Frontal cortex (tissue), 4 donors: ENCODE measurements around the gene TSNAXIP1. TPM values are rescaled to one million over a fixed set of nuclear protein-coding genes. Genes with fewer than 3 reads are reported as not detected.
A peak's percentile ranks its signal among the peaks of the same experiment; 100 is the strongest.

ENCODE experiments used
- DNase-seq, 2 donors: peaks; one replicate each; pipeline ENCODE4 v3.0.0; 2012; ENCODE audit warnings: low spot score in 2 of 2
- FAIRE-seq: peaks from 2 replicates; lab custom pipeline; 2012; peaks lifted over from hg19 to GRCh38; lab: Jason Lieb, UNC
- total RNA-seq: library from RNA; depleted of rRNA; stranded (reverse); fragments of >200 nt; gene quantifications from one replicate; pipeline ENCODE4 v1.2.3, GENCODE V29; 2014
- donor health status: control.
- donor health status: control.
- donor health status: control.

Gene TSNAXIP1
- 4.5 TPM for total RNA-seq

DNA sequence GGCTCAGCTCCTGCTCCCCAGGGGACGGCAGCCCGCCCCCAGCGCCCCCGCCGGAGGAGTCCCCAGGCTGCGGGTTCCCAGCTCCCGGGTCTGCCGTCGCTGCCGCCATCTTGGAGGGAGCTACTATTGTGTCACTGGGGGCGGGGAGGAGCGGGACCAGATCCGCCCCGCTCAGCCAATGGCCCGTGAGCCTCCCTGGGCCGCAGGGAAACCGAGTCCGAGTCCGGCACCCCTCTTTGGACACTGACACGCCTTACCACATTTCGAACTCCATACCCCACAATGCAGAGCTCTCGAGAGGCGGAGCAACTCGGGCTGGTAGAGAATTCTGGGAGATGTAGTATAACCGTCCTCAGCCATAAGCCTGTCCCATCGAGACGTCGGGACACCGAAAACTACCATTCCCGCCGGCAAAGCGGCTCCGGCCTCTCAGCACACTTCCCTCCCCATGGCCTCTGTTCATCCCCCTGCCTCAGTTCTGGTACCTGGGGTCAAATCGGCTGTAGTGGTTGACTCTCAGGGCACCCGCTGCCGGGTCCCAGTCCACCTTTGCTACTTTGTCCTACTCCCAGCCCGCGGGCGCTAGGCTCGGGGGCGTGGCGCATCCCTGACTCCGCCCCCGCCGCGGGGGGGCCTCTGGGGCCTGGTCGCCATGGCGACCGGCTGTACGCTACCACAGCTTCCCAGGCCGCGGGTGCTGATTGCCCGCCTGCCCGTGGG, at the start of gene TSNAXIP1, which contains the start of gene RANBP10:
Gene TSNAXIP1 (plus strand): TSS at position 462 of the 720 bp plus-strand sequence. CDS start 261 bp downstream, outside the sequence.
Gene RANBP10 (minus strand): TSS at position 133 of the 720 bp plus-strand sequence. CDS start 24 bp downstream, at position 109.
- DNase-seq (peak; percentile 94 to 95), FAIRE-seq (peak; percentile 84)

GRCh38 chr16:67758006-67758405, 48.7 kb upstream of the TSNAXIP1 start:
- FAIRE-seq (no peak), DNase-seq (no peak)

DNA sequence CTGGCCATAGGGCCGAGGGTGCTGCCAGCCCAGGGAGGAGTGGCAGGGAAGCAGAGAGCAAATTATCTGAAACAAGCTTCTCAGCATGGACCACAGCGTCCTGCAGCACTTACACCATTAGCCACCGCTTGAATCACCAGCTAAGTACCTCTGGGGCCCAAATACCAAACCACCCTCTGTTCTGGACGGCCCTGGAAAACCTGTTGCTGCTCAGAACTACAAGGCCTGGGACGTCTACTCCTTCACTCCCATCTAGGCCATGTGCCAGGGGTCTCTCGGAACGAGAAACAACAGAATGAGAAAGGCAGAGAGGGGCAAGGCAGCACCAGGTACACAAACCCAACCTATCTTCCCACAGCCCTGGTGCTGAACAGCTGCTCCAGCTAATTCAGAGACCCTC, 47.7 kb upstream of the TSNAXIP1 start:
- no peak for FAIRE-seq

GRCh38 chr16:67760206-67760955, 46.3 kb upstream of the TSNAXIP1 start:
- FAIRE-seq (no peak), DNase-seq (no peak)

More for the DNA sequence above, 47.7 kb upstream of the TSNAXIP1 start:
- DNase-seq: no peak

DNA sequence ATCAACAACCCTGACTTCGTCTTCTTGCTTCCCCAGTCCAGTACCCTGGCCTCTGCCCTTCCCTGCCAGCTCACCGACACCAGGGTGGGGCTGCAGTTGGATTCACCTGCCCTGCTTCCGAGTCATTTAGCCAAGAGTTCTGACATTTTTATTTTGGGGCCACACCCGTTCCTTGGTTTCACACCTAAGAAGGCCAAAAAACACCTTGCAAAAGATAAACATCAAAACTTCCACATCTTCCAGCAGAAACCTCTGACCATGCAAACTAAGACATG, 45.8 kb upstream of the TSNAXIP1 start:
- no peak for DNase-seq
- FAIRE-seq: no peak

DNA sequence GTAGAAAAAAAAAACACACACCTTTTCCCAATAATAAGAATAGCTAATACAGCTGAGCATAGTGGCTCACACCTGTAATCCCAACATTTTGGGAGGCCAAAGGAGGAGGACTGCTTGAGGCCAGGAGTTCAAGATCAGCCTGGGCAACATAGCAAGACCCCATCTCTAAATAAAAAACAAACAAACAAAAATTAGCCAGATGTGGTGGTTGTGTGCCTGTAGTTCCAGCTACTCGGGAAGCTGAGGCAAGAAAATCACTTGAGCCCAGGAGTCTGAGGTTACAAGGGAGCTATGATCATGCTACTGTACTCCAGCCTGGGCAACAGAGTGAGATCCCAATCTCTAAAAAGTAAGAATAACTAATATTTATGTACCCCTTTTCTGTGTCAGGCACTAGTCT, 44.8 kb upstream of the TSNAXIP1 start:
- no peak for FAIRE-seq
- DNase-seq: no peak

DNA sequence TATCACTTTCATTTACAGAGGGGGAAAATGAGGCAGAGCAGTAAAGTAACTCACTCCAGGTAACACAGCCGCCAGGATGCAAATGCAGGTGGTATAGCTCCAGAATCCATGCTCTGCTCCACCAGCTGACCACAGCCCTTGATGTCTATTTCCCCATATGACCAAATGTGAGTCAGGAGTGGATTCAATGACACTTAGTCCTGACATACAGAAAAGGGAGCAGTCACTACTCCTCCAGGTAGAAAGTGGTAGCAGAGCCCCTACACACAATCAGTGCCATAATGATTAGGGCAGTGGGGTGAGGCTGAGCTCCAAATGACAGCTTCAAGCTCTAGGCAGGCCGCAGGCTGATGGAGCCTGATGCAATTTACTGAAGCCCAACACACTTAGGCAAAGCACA, 44.3 kb upstream of the TSNAXIP1 start:
- no peak for DNase-seq
- no peak for FAIRE-seq

- FAIRE-seq (no peak), DNase-seq (no peak)
Measured at GRCh38 chr16:67763066-67763465, 43.6 kb upstream of the TSNAXIP1 start.

DNA sequence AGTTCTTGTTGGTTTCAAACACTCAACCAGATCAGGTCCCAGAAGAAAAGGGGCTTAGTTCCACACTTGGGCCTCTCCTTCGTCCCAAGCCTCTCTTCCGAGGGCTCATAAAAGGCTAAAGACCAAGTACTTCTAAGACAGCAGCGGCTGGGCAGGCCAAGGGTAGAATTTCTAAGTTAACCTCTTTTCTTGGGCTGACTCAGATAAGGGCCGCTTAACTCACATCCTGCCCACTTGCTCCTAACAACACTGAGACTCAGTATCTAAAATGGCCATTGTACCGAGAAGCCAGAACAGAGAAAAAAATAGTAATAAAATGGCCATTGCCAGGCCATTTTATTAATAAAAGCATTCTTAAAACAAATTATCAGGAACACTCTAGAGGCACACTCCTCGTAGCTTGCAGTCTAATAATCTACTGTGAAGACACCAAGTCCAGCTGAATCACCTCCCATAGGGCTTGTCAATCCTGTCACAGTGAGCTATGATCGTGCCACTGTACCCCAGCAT, 42.5 kb upstream of the TSNAXIP1 start:
- FAIRE-seq: no peak

GRCh38 chr16:67766291-67766690, 40.4 kb upstream of the TSNAXIP1 start:
- FAIRE-seq (no peak), DNase-seq (no peak)

More for the DNA sequence above, 42.5 kb upstream of the TSNAXIP1 start:
- DNase-seq: no peak

GRCh38 chr16:67767953-67768352, 38.7 kb upstream of the TSNAXIP1 start:
- no peak for DNase-seq
- no peak for FAIRE-seq

DNA sequence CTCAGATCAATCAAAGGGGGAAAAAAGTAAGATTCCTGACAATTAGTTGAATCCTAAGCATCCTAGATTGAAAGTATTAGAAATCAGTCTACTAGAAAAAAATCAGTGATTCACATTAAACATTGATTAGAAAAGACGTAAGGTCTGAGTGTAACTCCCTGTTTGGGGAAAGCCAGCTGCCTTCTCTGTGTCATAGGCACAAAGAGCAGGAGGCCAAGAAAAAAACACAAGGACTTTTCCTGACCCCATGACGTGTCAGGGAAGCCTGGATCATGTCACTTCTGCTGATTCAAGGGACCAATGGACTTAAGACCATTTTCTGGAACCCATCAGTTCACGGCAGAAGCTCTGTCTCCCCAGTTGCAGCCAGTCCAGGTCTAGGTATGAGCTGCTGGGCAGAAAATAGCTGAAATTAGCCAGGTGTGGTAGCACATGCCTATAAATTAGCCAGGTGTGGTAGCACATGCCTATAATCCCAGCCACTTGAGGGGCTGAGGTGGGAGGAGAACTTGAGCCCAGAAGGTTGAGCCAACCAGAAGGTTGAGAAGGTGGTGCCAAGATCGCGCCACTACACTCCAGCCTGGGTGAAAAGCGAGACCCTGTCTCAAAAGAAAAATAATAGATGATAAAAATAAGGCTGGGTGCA, 36.2 kb upstream of the TSNAXIP1 start:
- no peak for DNase-seq
- FAIRE-seq: no peak

DNA sequence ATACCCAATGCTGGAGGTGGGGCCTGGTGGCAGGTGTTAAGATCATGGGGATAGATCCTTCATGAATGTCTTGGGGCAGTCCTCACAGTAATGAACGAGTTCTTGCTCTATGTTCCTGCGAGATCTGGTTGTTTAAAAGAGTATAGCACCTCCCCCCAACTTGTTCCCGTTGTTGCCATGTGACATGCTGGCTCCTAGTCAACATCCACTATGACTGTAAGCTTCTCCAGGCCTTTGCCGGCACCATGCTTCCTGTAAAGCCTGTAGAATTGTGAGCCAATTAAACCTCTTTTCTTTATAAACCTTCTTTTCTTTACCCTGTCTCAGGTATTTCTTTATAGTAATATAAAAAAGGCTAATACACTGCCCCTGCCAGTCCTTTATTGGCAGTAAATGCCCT, 33.6 kb upstream of the TSNAXIP1 start:
- DNase-seq (no peak), FAIRE-seq (no peak)

DNA sequence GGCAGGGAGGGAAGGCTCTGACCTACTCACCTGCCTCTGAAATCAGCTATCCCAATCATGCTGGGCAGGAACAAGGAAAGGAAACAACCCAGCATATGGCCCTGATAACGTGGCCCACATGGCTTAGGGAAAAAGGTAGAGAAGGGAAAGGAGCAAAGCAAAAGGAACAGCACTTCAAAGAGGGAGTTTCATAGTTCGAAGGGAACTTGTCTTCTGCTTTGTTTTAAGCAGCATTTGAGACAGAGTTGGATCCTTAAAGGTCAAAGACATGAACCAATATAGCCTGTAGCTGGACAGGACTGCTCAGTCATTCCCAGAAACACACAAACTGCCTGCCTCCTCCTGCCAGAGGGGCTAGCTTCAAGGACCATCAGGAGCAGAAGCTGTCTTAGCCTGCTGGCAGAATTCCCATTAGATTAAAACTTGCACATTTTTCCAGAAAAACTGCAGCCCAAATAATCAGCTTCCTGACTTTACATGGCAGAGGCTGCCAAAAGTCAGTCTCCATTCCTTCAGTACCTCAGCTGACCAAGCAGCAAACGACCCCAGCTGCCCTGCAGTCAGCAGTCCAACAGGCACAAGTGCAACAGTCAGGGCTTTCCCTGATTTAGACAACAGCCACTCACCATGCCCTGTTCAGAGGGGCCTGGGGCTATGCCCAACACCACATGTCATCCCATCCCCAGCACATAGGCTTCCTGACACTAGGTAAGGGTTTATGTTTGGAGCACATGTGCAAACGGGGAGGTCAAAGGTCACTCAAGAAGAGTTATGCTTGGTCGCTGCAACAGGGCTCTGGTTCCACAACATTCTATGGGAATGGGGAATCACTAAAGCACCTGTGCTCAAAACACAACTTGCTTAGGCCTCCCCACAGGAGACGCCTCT, 32.9 kb upstream of the TSNAXIP1 start:
- DNase-seq: no peak

DNA sequence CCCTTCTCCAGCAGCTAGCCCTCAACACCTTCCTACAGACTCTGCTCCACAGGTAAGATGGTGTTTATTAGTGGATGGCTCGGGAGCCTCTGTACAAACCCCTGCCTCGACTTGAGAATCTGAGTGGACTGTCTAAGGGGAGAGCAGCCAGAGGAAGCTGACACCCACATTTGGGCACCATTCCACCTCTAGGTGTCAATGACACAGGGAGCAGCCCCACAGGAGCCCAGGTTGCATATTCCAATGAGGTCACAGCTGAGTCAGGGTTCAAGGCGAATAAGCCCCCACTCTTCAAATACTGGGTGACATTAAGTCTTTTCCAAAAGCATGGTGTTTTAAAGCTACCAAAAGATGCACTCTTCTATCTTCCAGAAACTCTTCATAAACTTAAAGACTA, 32.2 kb upstream of the TSNAXIP1 start:
- DNase-seq (no peak), FAIRE-seq (no peak)

More for the DNA sequence above, 32.9 kb upstream of the TSNAXIP1 start:
- no peak for FAIRE-seq

DNA sequence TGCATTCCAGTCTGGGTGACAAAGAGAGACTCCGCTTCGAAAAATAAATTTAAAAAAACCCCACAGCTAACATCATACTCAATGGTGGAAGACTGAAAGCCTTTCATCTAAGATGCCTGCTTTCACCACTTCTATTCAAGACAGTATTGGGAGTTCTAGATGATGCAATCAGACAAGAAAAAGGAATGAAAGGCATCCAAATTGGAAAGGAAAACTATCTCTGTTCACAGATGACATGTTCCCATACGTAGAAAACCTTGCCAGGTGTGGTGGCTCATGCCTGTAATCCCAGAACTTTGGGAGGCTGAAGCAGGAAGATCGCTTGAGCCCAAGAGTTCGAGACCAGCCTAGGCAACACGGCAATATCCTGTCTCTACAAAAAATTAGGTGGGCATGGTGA, 31.4 kb upstream of the TSNAXIP1 start:
- DNase-seq (no peak), FAIRE-seq (no peak)

DNA sequence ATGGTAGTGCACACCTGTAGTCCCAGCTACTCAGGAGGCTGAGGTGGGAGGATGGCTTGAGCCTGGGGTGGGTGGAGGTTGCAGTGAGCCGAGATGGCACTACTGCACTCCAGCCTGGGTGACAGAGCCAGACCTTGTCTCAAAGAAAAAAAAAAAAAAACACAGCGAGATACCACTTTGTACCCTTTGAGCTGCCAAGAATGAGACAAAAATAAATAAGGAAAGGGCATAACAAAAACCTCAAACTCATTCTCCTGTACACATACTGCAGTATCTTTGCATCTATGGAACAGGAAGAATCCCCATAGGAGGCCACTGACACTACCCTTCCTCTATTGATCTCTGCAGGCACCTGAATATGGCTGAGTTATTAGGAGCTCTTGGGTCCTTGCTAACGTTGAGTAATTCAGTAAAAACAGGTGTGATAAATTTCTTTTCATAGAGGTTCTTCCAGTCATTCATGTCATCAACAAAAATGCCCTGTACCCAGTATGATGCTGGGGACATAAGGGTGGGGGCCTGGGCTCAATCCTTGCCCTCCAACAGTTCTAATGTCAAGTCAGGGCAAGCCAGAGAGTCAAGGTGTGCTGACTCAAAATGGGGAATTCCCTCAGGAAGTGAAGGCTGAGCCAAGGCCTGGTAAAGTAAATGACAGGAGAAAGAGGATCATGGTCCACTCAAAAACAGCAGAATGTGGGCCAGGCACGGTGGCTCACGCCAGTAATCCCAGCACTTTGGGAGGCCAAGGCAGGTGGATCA, 27.3 kb upstream of the TSNAXIP1 start:
- no peak for DNase-seq
- FAIRE-seq: no peak

DNA sequence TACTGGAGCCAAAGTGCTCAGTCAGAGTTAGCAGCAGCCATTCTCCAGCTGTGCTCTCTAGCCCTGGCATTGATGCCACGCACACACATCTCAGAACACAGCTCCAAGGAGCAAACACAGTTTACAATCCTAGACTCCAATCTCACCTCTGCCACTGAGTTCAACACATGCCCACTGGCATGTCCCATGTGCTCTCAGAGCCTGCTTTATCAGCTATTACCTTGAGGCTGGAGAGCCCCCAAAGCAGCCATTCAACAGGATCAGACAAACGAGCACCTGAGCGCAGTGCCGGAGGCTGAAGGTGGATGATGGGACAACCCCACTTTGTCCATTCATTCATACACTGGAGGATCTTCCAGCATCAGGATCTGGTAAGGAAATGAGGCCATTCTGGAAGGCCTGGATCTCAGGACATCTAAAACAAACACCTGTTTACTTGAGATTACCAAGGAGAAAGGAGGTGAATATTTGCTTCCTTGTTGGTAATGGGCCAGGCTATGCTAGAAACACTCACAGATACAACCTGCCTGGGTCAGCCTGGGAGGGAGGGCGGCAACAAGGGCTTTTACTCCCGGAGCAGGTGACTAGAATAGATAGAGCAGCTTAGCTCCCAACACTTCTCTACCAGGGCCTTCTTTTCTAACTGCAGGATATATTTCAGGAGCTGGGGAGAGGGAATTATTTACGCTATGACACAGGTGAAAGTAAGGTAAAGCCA, 25.7 kb upstream of the TSNAXIP1 start:
- no peak for FAIRE-seq

GRCh38 chr16:67781565-67781921, 25.1 kb upstream of the TSNAXIP1 start:
- no peak for FAIRE-seq
- DNase-seq: no peak

More for the DNA sequence above, 25.7 kb upstream of the TSNAXIP1 start:
- no peak for DNase-seq
